Activated naive CD8-positive, alpha-beta T cell treated with anti-CD3 and anti-CD28 coated beads for 36 hours (primary cell): ENCODE measurements around the gene CCR8. TPM values are rescaled to one million over a fixed set of nuclear protein-coding genes. Genes with fewer than 3 reads are reported as not detected.
"Not testable (repeated sequence)": the region's sequence is repeated elsewhere in the genome, so short reads cannot be mapped to it uniquely, and the experiment has no call there.

Experiments
- DNase-seq: peaks from one replicate; pipeline ENCODE4 v3.0.0; 2021
- H3K27ac Mint-ChIP-seq: one replicate; pipeline ENCODE4 v1.8.0; 2022; ENCODE audit warnings: mild to moderate bottlenecking, moderate library complexity, mixed read lengths
- H3K27me3 Mint-ChIP-seq: one replicate; pipeline ENCODE4 v1.8.0; 2022; ENCODE audit warnings: mild to moderate bottlenecking, mixed read lengths
- H3K36me3 Mint-ChIP-seq: one replicate; pipeline ENCODE4 v1.8.0; 2021; ENCODE audit warnings: mild to moderate bottlenecking, mixed read lengths
- H3K4me1 Mint-ChIP-seq: one replicate; pipeline ENCODE4 v1.8.0; 2021; ENCODE audit warnings: mixed read lengths
- H3K4me3 Mint-ChIP-seq: one replicate; pipeline ENCODE4 v1.8.0; 2022; ENCODE audit warnings: mild to moderate bottlenecking, moderate library complexity, mixed read lengths
- H3K9me3 Mint-ChIP-seq: one replicate; pipeline ENCODE4 v1.8.0; 2022; ENCODE audit warnings: mixed read lengths
- total RNA-seq, 2 experiments: library from RNA; stranded (reverse); gene quantifications; one replicate each; pipeline ENCODE4 v1.2.3, GENCODE V29; 2021

Gene CCR8
- total RNA-seq, 2 experiments from 2014 or later = not detected

DNA sequence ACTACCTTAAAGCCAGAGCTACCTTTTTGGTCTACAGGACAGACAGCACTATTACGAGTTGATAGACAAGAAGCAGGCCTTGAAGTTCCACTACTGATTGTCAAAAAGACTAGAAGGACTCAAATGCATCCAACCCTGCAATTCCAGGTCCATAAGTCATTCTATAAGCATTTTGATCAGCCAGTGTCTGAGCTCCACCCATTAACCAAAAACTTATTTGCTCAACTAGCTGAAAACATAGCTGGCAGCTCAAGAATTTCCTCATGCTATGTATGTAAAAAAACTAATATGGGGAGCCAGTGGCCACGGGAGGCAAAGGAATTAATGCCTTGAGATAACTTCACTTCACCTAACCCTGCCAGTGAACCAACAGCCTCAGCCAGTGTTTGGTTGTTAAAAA lies 21.6 kb downstream of the CCR8 start:
- DNase-seq, H3K27me3 Mint-ChIP-seq, H3K4me3 Mint-ChIP-seq, H3K36me3 Mint-ChIP-seq, H3K9me3 Mint-ChIP-seq, H3K27ac Mint-ChIP-seq: not testable (repeated sequence)
- H3K4me1 Mint-ChIP-seq = peaks cover 18% of the 10 kb centered on the region

DNA sequence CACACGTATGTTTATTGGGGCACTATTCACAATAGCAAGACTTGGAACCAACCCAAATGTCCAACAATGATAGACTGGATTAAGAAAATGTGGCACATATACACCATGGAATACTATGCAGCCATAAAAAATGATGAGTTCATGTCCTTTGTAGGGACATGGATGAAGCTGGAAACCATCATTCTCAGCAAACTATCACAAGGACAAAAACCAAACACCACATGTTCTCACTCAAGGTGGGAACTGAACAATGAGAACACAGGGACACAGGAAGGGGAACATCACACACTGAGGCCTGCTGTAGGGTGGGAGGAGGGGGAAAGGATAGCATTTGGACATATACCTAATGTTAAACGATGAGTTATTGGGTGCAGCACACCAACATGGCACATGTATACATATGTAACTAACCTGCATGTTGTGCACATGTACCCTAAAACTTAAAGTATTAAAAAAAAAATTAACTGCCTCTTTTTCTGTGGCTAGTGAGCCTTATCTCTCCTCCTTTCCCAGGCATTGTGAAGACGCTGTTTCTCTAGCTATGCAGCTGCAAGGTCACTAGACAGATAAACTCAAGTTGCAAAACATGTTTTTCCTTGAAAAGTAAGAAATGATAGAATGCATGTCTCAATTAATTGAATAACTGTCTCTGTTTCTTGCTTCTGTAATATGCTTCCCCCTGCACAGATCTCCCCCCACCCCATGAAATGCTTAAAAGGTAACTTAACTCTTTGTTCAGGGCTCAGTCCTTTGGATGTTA lies 23.8 kb downstream of the CCR8 start:
- not testable (repeated sequence) for H3K36me3 Mint-ChIP-seq, H3K4me3 Mint-ChIP-seq, H3K4me1 Mint-ChIP-seq, DNase-seq, H3K27ac Mint-ChIP-seq, H3K9me3 Mint-ChIP-seq, H3K27me3 Mint-ChIP-seq

DNA sequence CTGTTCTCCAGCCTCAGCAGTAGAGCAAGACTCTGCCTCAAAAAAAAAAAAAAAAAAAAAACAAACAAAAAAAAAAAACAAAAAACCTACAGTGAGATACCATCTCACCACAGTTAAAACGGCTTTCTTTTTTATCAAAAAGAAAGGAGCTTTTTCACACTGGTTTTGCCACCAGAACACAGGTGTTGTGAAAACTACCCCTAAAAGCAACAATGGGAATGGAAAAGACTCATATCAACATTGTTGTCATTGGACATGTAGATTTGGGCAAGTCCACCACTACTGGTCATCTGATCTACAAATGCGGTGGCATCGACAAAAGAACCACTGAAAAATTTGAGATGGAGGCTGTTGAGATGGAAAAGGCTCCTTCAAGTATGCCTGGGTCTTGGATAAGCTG lies 28.8 kb downstream of the CCR8 start:
- H3K27ac Mint-ChIP-seq = no peak overlapping the region
- H3K9me3 Mint-ChIP-seq = no peaks in the 10 kb centered on the region
- no peaks in the 10 kb centered on the region for H3K27me3 Mint-ChIP-seq
- peaks cover 33% of the 10 kb centered on the region for H3K4me1 Mint-ChIP-seq
- H3K4me3 Mint-ChIP-seq = no peak overlapping the region
- peaks cover 2% of the 10 kb centered on the region for H3K36me3 Mint-ChIP-seq
- DNase-seq = no peak

DNA sequence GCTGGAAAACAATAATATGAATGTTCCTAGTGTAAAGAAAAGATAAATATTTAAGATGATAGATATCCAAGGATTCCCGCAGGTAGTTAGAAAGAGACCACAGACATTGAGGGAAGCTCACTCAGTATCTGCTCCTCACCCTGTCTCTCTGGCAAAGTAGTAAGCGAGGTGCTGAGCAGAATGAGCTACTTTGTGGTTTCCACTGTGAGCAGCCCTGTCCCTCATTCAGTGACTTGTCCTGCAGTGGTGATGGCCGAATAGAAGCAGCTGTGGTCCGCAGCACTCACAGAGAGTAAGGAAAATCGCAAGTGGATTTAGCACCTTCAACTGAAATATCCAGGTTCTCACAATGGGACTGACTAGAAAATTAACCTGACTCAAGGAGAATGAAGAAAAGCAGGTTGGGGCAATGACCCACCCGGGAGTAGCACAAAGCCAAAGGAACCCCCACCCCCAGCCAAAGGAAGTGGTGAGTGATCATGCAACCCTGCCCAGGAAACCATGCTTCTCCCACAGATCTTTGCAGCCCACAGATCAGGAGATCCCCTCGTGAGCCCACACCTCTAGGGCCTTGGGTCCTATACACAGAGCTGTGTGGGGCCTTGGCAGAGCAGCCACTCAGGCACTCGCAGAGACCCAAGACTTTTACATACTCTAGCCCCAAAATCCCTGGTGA lies 31.9 kb downstream of the CCR8 start:
- Mint-ChIP-seq H3K27me3 (no peaks in the 10 kb centered on the region), H3K9me3 (no peaks in the 10 kb centered on the region), H3K4me3 (peak overlapping the region; percentile 47), H3K36me3 (peaks cover 4% of the 10 kb centered on the region), H3K4me1 (peaks cover 33% of the 10 kb centered on the region), H3K27ac (peak overlapping the region; percentile 70)
- peak; percentile 29 for DNase-seq

DNA sequence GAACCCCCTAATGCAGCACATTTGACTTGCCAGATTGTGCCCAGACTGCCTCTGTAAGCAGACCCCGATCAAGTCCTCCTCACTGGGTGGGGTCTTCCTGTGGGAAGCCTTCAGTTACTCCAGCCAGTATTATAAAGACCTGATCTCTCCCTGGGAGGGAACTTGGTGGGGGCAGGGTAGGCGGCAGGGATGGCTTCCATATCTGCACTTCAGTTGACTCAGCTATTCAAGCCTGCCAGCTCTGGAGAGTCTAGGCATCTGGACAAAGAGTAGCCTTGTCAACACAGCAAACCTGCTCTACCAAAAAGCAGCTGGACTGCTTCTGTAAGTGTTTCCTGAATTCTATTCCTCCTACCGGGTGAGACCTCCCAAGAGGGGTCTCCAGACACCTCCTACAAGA lies 32.7 kb downstream of the CCR8 start:
- peaks cover 33% of the 10 kb centered on the region for H3K4me1 Mint-ChIP-seq
- DNase-seq = no peak
- no peaks in the 10 kb centered on the region for H3K9me3 Mint-ChIP-seq
- H3K27me3 Mint-ChIP-seq = no peaks in the 10 kb centered on the region
- no peak overlapping the region for H3K4me3 Mint-ChIP-seq
- peaks cover 4% of the 10 kb centered on the region for H3K36me3 Mint-ChIP-seq
- no peak overlapping the region for H3K27ac Mint-ChIP-seq

DNA sequence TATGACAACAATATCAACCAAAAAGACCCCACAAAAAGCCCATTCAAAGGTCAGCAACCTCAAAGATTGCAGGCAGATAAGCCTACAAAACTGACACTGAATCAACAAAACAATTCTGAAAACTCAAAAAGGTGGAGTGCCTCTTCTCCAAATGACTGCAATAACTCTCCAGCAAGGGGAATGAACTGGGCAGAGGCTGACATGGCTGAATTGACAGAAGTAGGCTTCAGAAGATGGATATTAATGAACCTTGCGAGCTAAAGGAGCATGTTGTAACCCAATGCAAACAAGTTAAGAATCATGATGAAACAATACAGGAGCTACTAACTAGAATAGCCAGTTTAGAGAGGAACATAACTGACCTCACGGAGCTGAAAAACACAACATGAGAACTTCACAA lies 33.3 kb downstream of the CCR8 start:
- Mint-ChIP-seq H3K4me3 (no peak overlapping the region), H3K36me3 (peaks cover 4% of the 10 kb centered on the region), H3K4me1 (peaks cover 29% of the 10 kb centered on the region), H3K9me3 (no peaks in the 10 kb centered on the region), H3K27ac (no peak overlapping the region), H3K27me3 (no peaks in the 10 kb centered on the region)
- DNase-seq = no peak

DNA sequence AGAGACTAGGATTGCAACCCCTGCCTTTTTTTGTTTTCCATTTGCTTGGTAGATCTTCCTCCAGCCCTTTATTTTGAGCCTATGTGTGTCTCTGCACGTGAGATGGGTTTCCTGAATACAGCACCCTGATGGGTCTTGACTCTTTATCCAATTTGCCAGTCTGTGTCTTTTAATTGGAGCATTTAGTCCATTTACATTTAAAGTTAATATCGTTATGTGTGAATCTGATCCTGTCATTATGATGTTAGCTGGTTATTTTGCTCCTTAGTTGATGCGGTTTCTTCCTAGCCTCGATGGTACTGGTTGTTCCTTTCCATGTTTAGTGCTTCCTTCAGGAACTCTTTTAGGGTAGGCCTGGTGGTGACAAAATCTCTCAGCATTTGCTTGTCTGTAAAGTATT lies 40.9 kb downstream of the CCR8 start:
- H3K4me1 Mint-ChIP-seq, H3K27me3 Mint-ChIP-seq, H3K9me3 Mint-ChIP-seq, H3K27ac Mint-ChIP-seq, H3K36me3 Mint-ChIP-seq, H3K4me3 Mint-ChIP-seq, DNase-seq: not testable (repeated sequence)

DNA sequence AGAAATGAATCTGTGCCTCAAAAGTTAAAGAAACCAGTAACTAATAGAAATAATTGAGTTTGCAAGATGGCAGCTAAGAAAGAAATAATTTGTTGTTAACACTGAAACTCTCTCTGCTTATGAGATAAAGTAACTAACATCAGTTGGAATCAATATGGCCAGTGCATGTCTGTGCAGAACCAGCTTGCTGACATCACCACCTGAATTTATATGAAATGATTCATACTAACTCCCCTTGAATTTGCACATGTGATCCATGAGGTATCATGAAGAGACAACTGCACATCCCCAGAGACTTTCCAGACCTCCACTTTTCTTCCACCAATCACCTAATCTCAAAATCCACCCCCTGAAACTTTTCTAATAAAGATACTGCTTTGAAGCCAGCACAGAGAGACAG lies 43.3 kb downstream of the CCR8 start:
- DNase-seq = no peak
- Mint-ChIP-seq H3K27me3 (no peaks in the 10 kb centered on the region), H3K36me3 (peaks cover 6% of the 10 kb centered on the region), H3K9me3 (peaks cover 9% of the 10 kb centered on the region), H3K4me3 (no peak overlapping the region), H3K27ac (no peak overlapping the region), H3K4me1 (no peaks in the 10 kb centered on the region)

DNA sequence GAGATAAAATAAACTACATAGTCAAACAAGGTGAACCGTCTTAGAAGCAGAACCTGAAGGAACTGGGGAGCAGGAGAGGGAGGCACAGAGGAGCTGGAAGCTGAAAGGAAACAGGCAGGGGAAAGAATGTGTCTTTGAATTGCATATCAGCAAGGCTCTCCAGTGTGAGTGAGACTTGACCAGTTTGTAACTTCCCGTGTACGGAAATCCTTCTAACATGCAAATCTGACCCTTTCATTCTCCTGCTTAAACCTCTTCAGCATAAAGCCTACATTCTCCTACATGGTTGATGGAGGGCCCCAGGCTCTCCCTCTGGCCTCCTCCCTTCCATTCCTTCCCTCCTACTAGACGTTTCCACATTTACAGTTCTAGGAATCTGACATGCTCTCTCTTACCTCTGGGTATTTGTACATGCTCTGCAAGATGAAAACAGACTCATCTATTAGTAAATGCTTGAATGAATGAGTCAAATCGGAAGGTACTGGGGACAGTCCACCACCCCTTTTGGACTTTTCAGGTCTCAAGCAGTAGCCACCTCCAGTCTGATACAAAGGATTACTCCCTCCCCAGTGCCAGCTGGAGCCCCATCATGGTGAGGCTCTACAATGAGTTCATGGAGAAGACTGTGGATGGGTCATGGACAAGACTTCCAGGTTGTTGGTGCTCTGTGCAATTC lies 47.6 kb downstream of the CCR8 start:
- DNase-seq = no peak
- Mint-ChIP-seq H3K27me3 (no peaks in the 10 kb centered on the region), H3K4me3 (no peak overlapping the region), H3K27ac (no peak overlapping the region), H3K4me1 (no peaks in the 10 kb centered on the region), H3K36me3 (no peaks in the 10 kb centered on the region), H3K9me3 (no peaks in the 10 kb centered on the region)

DNA sequence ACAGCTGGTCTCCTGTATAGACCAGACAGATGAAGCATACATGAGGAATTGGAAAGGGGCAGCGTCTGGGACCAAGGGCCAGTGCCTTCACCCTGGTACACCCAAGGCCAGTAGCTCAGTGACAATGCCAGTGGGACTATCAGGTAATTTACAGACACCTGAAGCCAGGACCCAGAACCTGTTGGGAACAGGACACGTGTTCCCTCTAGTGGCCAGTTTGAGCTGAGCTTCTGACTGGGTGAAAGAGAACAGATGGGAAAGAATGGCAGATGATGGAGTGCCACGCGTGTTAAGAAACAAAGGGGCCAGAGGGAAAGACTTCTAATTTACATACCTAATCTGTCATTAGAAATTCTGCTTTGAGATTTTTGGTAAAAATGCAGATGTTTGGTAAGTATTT lies 48.6 kb downstream of the CCR8 start:
- Mint-ChIP-seq H3K4me3 (no peak overlapping the region), H3K4me1 (peaks cover 4% of the 10 kb centered on the region), H3K27ac (no peak overlapping the region), H3K9me3 (no peaks in the 10 kb centered on the region), H3K36me3 (no peaks in the 10 kb centered on the region), H3K27me3 (no peaks in the 10 kb centered on the region)
- DNase-seq = peak; percentile 45

DNA sequence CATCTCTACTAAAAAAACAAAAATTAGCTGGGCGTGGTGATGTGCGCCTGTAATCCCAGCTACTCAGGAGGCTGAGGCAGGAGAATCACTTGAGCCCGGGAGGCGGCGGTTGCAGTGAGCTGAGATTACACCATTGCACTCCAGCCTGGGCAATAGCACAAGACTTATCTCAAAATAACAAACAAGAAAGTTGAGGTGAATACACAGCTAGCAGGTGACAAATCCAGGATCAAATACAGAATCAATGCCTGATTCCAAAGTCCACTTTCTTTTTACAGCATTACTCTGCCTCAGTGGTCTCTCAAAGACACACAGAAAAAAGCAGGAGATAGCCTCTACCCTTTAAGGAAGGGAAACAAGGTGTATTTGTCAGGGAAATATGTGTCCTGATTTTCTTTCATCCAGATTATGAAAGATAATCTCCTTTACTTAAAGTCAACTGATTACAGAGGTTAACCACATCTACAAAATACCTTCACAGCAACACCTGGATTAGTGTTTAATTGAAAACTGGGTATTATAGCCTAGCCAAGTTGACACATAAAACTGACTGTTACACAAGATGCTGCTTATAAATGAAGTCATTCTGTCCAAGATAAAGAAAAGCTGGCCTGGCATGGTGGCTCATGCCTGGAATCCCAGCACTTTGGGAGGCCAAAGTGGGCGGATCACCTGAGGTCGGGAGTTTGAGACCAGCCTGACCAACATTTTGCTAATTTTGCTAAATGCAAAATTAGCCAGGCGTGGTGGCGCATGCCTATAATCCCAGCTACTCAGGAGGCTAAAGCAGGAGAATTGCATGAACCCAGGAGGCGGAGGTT lies 49.7 kb downstream of the CCR8 start:
- H3K4me1 Mint-ChIP-seq = peaks cover 4% of the 10 kb centered on the region
- DNase-seq = no peak
- H3K9me3 Mint-ChIP-seq = no peaks in the 10 kb centered on the region
- no peaks in the 10 kb centered on the region for H3K36me3 Mint-ChIP-seq
- H3K27me3 Mint-ChIP-seq = no peaks in the 10 kb centered on the region
- H3K27ac Mint-ChIP-seq = no peak overlapping the region
- no peak overlapping the region for H3K4me3 Mint-ChIP-seq

DNA sequence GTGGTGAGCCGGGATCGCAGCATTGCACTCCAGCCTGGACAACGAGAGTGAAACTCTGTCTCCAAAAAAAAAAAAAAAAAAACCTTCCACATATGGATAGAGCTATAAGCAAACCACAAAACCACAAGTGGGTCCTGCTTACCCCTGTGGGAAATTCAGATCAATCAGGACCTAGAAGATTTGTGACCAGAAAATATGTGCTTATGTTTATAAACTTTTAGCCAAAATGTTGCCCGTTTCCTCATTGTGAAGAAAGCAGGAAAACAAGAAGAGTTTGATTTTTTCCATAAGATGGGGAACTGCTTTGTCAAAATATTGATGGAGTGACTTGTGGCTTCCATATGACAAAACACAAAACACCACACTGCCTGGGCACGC lies 50.3 kb downstream of the CCR8 start:
- Mint-ChIP-seq H3K4me3 (no peak overlapping the region), H3K27me3 (no peaks in the 10 kb centered on the region), H3K27ac (no peak overlapping the region), H3K4me1 (peaks cover 8% of the 10 kb centered on the region), H3K9me3 (no peaks in the 10 kb centered on the region), H3K36me3 (no peaks in the 10 kb centered on the region)
- no peak for DNase-seq

DNA sequence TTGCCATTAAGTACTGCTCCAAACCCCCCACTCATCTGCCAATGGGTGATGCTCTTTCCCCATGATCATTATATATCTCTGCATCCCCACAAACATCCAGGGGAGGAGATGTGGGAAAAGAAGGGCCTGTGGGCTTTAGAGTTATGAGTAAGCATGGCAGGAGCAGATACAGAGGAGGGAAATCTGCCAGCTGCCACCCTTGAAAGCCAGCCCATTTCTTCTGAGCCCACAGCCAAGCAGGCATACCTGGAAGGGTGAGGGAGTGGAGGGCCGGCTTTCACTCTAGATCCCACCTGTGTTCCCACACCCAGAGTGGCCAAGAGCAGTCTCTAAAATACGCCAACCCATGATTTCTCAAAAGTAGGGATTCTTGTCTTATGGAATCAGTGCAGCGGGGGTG lies 51.9 kb downstream of the CCR8 start:
- Mint-ChIP-seq H3K9me3 (no peaks in the 10 kb centered on the region), H3K4me3 (no peak overlapping the region), H3K27me3 (no peaks in the 10 kb centered on the region), H3K36me3 (peaks cover 8% of the 10 kb centered on the region), H3K27ac (no peak overlapping the region), H3K4me1 (peaks cover 21% of the 10 kb centered on the region)
- no peak for DNase-seq
